Gastrocnemius medialis (tissue), 4 donors: ENCODE measurements around the gene GRK1. TPM values are rescaled to one million over a fixed set of nuclear protein-coding genes. Genes with fewer than 3 reads are reported as not detected.

Source experiments
- ATAC-seq, 2 donors: fragments of 150-250 bp; one replicate each; pipeline ENCODE4 v1.9.1; 2016
- DNase-seq, 2 donors: peaks; one replicate each; pipeline ENCODE4 v3.0.0-alpha.2; 2019
- H3K27ac ChIP-seq, 4 donors: fragments of 200-600 bp; sonication (generic); 1 replicate in 1 of 4; 2 replicates in 3 of 4; pipeline ENCODE4 v1.5.1; 2016 to 2018; ENCODE audit warnings: mild to moderate bottlenecking in 2 of 4, moderate library complexity in 1 of 4
- H3K27me3 ChIP-seq, 3 donors: fragments of 200-600 bp; sonication (generic) in 2 of 3; 1 replicate in 1 of 3; 2 replicates in 2 of 3; pipeline versions ENCODE4 v1.5.1 to v1.6.0; 2016 to 2019; ENCODE audit warnings: mild to moderate bottlenecking in 1 of 3, moderate library complexity in 1 of 3
- H3K36me3 ChIP-seq, 2 donors: fragments of 200-600 bp; sonication (generic) in 1 of 2; one replicate each; pipeline ENCODE4 v1.5.1; 2017 to 2018
- H3K4me1 ChIP-seq, 2 donors: fragments of 200-600 bp; sonication (generic) in 1 of 2; one replicate each; pipeline ENCODE4 v1.5.1; 2016 to 2017; ENCODE audit warnings: mild to moderate bottlenecking in 2 of 2
- H3K4me3 ChIP-seq, 4 donors: fragments of 200-600 bp; sonication (generic) in 3 of 4; 1 replicate in 1 of 4; 2 replicates in 3 of 4; pipeline ENCODE4 v1.5.1; 2016 to 2019; ENCODE audit warnings: mild to moderate bottlenecking in 2 of 4
- H3K9me3 ChIP-seq, 3 donors: fragments of 200-600 bp; sonication (generic) in 2 of 3; 1 replicate in 1 of 3; 2 replicates in 2 of 3; pipeline ENCODE4 v1.5.1; 2016 to 2019
- CTCF ChIP-seq, 5 experiments: fragments of 450-650 bp in 3 of 5; fragments of 200-600 bp in 2 of 5; sonication (generic) in 2 of 5; IDR thresholded peaks in 4 of 5; conservative IDR thresholded peaks in 1 of 5; 1 replicate in 4 of 5; 2 replicates in 1 of 5; pipeline ENCODE4 v1.5.1; 2016 to 2019; ENCODE audit warnings: antibody characterized with exemption in 5 of 5, mild to moderate bottlenecking in 3 of 5, moderate library complexity in 3 of 5
- POLR2A ChIP-seq, 2 donors: fragments of 450-650 bp; IDR thresholded peaks; one replicate each; pipeline ENCODE4 v1.6.1; 2017; ENCODE audit warnings: antibody characterized with exemption in 2 of 2, mild to moderate bottlenecking in 2 of 2, moderate library complexity in 2 of 2
- in situ Hi-C, 4 donors: fragments of 200-750 bp; cut with MboI; loops; one replicate each; pipeline versions ENCODE4 v1.15.0 to v1.8.0; 2017; ENCODE audit warnings: low sequenced_read_pairs in 4 of 4
- intact Hi-C: fragments of 100-400 bp; cut with DNase I; formaldehyde crosslinking; loops from one replicate; pipeline ENCODE4 v1.15.1; 2023; ENCODE audit warnings: low total_unique reads
- total RNA-seq, 4 donors: library from RNA; depleted of rRNA; stranded (reverse); fragments of >200 nt; gene quantifications; one replicate each; pipeline versions ENCODE4 v1.1.0 to v1.2.3, GENCODE V29; 2016

GRK1 gene
- total RNA-seq, 4 donors from 2014 or later: 0.10 TPM; not detected in 3

- ATAC-seq (no peak), DNase-seq (no peak)
- no peaks in the 10 kb centered on the region for H3K27me3 ChIP-seq
- no peaks in the 10 kb centered on the region for H3K9me3 ChIP-seq
- intact Hi-C loops (no loop called here), in situ Hi-C loops (no loop called here)
- no peak overlapping the region for H3K4me3 ChIP-seq
- H3K4me1 ChIP-seq: peaks cover 0 to 3% of the 10 kb centered on the region in 2 donors
- TF ChIP-seq POLR2A (IDR thresholded peaks at IDR 0.05) (no peak), CTCF (IDR thresholded peaks at IDR 0.05 in 4 of 5, conservative IDR thresholded peaks at IDR 0.05 in 1 of 5) (no peak)
- peaks cover 0 to 12% of the 10 kb centered on the region in 2 donors for H3K36me3 ChIP-seq
- H3K27ac ChIP-seq: no peak overlapping the region
Measured at GRCh38 chr13:113644800-113645199, 22.2 kb upstream of the GRK1 start.

GRCh38 chr13:113645329-113645728, 21.7 kb upstream of the GRK1 start:
- H3K27ac ChIP-seq: no peak overlapping the region
- H3K27me3 ChIP-seq: no peaks in the 10 kb centered on the region
- H3K36me3 ChIP-seq: peaks cover 0 to 7% of the 10 kb centered on the region in 2 donors
- TF ChIP-seq CTCF (IDR thresholded peaks at IDR 0.05 in 4 of 5, conservative IDR thresholded peaks at IDR 0.05 in 1 of 5) (no peak), POLR2A (IDR thresholded peaks at IDR 0.05) (no peak)
- DNase-seq: no peak
- no peak overlapping the region for H3K4me3 ChIP-seq
- peaks cover 0 to 3% of the 10 kb centered on the region in 2 donors for H3K4me1 ChIP-seq
- intact Hi-C loops (no loop called here), in situ Hi-C loops (no loop called here)
- ATAC-seq: no peak
- no peaks in the 10 kb centered on the region for H3K9me3 ChIP-seq

- intact Hi-C loops: no loop called here
Measured at GRCh38 chr13:113646376-113646775, 20.6 kb upstream of the GRK1 start.

GRCh38 chr13:113646921-113647340, 20.1 kb upstream of the GRK1 start:
- DNase-seq: no peak
- peak in 1 of 2 donors; percentile 8 for ATAC-seq
- no peaks in the 10 kb centered on the region for H3K36me3 ChIP-seq
- TF ChIP-seq CTCF (IDR thresholded peaks at IDR 0.05 in 4 of 5, conservative IDR thresholded peaks at IDR 0.05 in 1 of 5) (no peak), POLR2A (IDR thresholded peaks at IDR 0.05) (no peak)
- no peaks in the 10 kb centered on the region for H3K9me3 ChIP-seq
- no peak overlapping the region for H3K27ac ChIP-seq
- intact Hi-C loops (no loop called here), in situ Hi-C loops (no loop called here)
- no peak overlapping the region for H3K4me3 ChIP-seq
- H3K27me3 ChIP-seq: no peaks in the 10 kb centered on the region
- H3K4me1 ChIP-seq: peaks cover 0 to 3% of the 10 kb centered on the region in 2 donors

More at GRCh38 chr13:113646376-113646775, 20.6 kb upstream of the GRK1 start:
- Histone ChIP-seq H3K27ac (no peak overlapping the region), H3K27me3 (no peaks in the 10 kb centered on the region), H3K9me3 (no peaks in the 10 kb centered on the region), H3K36me3 (no peaks in the 10 kb centered on the region), H3K4me1 (peaks cover 0 to 3% of the 10 kb centered on the region in 2 donors), H3K4me3 (no peak overlapping the region)
- in situ Hi-C loops: no loop called here
- TF ChIP-seq POLR2A (IDR thresholded peaks at IDR 0.05) (no peak), CTCF (IDR thresholded peaks at IDR 0.05 in 4 of 5, conservative IDR thresholded peaks at IDR 0.05 in 1 of 5) (no peak)
- no peak for DNase-seq
- ATAC-seq: no peak
